ENCODE measurements around the gene SPIN2A. TPM values are rescaled to one million over a fixed set of nuclear protein-coding genes. Genes with fewer than 3 reads are reported as not detected.
"Not testable (repeated sequence)": the region's sequence is repeated elsewhere in the genome, so short reads cannot be mapped to it uniquely, and the experiment has no call there.

Gene SPIN2A
- 1 to 10 TPM in 1 of 4 donors, under 1 TPM in 3; 0.48 to 1.3 (median 0.67) TPM for total RNA-seq

GRCh38 chrX:57137073-57137472 is at the start of gene SPIN2A:
SPIN2A (minus strand) TSS chrX:57137397; CDS start chrX:57136597, 800 bp downstream.
- DNase-seq (ENCODE audit: low spot score), result not testable (repeated sequence)
- ATAC-seq (ENCODE audit: low FRiP score), result peak; percentile 37

GRCh38 chrX:57178605-57179004 is 41.4 kb upstream of the SPIN2A start:
- DNase-seq (ENCODE audit: low spot score), result no peak
- no peak for ATAC-seq (ENCODE audit: low FRiP score)
- TF ChIP-seq CTCF (IDR thresholded peaks at IDR 0.05), result no peak

GRCh38 chrX:57177070-57177469 is 39.9 kb upstream of the SPIN2A start:
- TF ChIP-seq CTCF (IDR thresholded peaks at IDR 0.05), result no peak
- DNase-seq (ENCODE audit: low spot score), result no peak
- no peak for ATAC-seq (ENCODE audit: low FRiP score)

GRCh38 chrX:57172544-57172943 is 35.3 kb upstream of the SPIN2A start:
- ATAC-seq (ENCODE audit: low FRiP score) (no peak), DNase-seq (ENCODE audit: low spot score) (no peak)
- no peak for TF ChIP-seq CTCF (IDR thresholded peaks at IDR 0.05)

- DNase-seq (ENCODE audit: low spot score), result no peak
- no peak for ATAC-seq (ENCODE audit: low FRiP score)
- TF ChIP-seq CTCF (IDR thresholded peaks at IDR 0.05), result no peak
These were observed 19.3 kb upstream of the SPIN2A start for GRCh38 chrX:57156397-57157049.

GRCh38 chrX:57155171-57155570 is 18.0 kb upstream of the SPIN2A start:
- no peak for TF ChIP-seq CTCF (IDR thresholded peaks at IDR 0.05)
- ATAC-seq (ENCODE audit: low FRiP score), result no peak

GRCh38 chrX:57152222-57152621 is 15.0 kb upstream of the SPIN2A start:
- DNase-seq (ENCODE audit: low spot score); ATAC-seq (ENCODE audit: low FRiP score): not testable (repeated sequence)

More at GRCh38 chrX:57155171-57155570, 18.0 kb upstream of the SPIN2A start:
- DNase-seq (ENCODE audit: low spot score), result no peak

- DNase-seq (ENCODE audit: low spot score) (no peak), ATAC-seq (ENCODE audit: low FRiP score) (no peak)
- TF ChIP-seq CTCF (IDR thresholded peaks at IDR 0.05), result no peak
These were observed 1.5 kb upstream of the SPIN2A start for GRCh38 chrX:57138674-57139073.
